HG02973 (cell line): Measurements from ENCODE around the gene KCTD6.

Experiments
- ATAC-seq: cut with Tn5 transposase; IDR thresholded peaks from one replicate; pipeline ENCODE4 v1.9.1; 2021; ENCODE audit warnings: moderate library complexity; ENCODE audit not compliant: unreplicated experiment

KCTD6 gene

DNA sequence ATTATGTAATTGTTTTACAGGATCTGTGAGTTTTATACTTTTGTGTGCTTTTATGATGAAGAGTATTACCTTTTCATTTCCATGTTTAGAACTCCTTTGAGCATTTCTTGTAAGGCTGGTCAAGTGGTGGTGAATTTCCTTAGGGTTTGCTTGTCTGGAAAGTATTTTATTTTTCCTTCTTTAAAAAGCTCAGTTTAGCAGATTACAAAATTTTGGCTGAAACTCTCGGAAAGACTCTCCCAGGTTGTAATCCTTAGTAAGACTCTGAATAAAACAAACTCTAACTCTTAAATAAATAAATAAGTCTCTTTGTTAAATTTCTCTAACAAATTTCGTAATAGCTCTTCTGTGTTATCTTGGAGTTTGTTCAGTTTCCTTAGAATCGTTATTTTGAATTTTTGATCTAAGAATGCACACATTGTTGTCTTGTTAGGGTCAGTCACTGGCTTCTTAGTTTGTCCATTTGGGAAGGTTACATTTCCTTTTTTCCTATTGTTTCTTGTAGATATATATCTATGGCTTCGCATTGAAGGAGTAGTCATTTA is 59.8 kb downstream of the KCTD6 start:
- no peak for ATAC-seq
